Measurements from ENCODE around the gene CTNNBIP1. TPM values are rescaled to one million over a fixed set of nuclear protein-coding genes. Genes with fewer than 3 reads are reported as not detected.

The CTNNBIP1 gene
- polyA plus RNA-seq, 1 donor (not counting 4 experiments of a cell fraction or from before 2014, with no cell fraction given): 92.3 TPM

DNA sequence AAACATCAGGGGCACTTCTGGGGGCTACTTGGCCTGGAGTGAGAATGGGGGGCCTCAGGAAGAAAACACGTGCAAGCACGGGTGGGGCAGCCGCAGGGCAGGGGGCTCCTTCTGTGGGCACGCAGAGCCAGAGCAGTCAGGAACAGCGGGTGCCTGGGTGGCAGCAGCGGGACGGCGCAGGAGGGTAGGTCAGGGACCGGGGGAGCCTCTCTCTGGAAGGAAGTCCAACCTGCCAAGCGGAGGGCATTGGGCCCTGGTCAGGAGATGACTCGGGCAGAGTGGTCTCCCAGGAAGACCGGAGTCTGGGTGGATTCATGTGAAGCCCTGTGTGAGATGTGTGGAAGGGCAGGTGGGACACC is 27.1 kb downstream of the CTNNBIP1 start:
- FAIRE-seq (no peak), DNase-seq (ENCODE audit: low read depth, low spot score) (no peak)
- Histone ChIP-seq H3K27ac (ENCODE audit: control insufficient read depth, insufficient read depth, low read length) (peak overlapping the region; percentile 46), H3K36me3 (ENCODE audit: control insufficient read depth in 2 of 2, extremely low read depth in 1 of 2, insufficient read depth in 2 of 2, low read length in 2 of 2) (peaks cover 19 to 36% of the 10 kb centered on the region in 2 experiments), H3K4me1 (ENCODE audit: control insufficient read depth, extremely low read depth, insufficient read depth, low read length) (peaks cover 48% of the 10 kb centered on the region), H4K20me1 (ENCODE audit: control insufficient read depth, extremely low read depth, insufficient read depth, low read length) (no peaks in the 10 kb centered on the region), H3K4me3 (ENCODE audit: control insufficient read depth in 2 of 3, extremely low read depth in 1 of 3, insufficient read depth in 2 of 3, low read depth in 1 of 3, low read length in 3 of 3) (no peak overlapping the region), H3K4me2 (ENCODE audit: control insufficient read depth, extremely low read depth, insufficient read depth, low read depth, low read length) (peak overlapping the region; percentile 63), H3K27me3 (ENCODE audit: control insufficient read depth, extremely low read depth, insufficient read depth, low read length) (no peaks in the 10 kb centered on the region), H3K79me2 (ENCODE audit: control insufficient read depth, insufficient read depth, low read length) (peaks cover 35% of the 10 kb centered on the region), H2AFZ (ENCODE audit: control insufficient read depth, low read length) (no peak overlapping the region), H3K9me3 (ENCODE audit: control insufficient read depth, low read depth, low read length) (no peaks in the 10 kb centered on the region), H3K9me1 (ENCODE audit: control insufficient read depth, extremely low read depth, insufficient read depth, low read length) (peaks cover 3% of the 10 kb centered on the region), H3K9ac (ENCODE audit: control insufficient read depth, extremely low read depth, insufficient read depth, low read length) (no peak overlapping the region)
- dilution Hi-C loops (cut with MboI; ENCODE audit: extremely low pct_ligation_motif_present, low sequenced_read_pairs): loop anchor here (25.0 kb wide), 1 partner anchor 96 kb away; no protein-coding TSS in a partner anchor
- TF ChIP-seq, protein P1, sequence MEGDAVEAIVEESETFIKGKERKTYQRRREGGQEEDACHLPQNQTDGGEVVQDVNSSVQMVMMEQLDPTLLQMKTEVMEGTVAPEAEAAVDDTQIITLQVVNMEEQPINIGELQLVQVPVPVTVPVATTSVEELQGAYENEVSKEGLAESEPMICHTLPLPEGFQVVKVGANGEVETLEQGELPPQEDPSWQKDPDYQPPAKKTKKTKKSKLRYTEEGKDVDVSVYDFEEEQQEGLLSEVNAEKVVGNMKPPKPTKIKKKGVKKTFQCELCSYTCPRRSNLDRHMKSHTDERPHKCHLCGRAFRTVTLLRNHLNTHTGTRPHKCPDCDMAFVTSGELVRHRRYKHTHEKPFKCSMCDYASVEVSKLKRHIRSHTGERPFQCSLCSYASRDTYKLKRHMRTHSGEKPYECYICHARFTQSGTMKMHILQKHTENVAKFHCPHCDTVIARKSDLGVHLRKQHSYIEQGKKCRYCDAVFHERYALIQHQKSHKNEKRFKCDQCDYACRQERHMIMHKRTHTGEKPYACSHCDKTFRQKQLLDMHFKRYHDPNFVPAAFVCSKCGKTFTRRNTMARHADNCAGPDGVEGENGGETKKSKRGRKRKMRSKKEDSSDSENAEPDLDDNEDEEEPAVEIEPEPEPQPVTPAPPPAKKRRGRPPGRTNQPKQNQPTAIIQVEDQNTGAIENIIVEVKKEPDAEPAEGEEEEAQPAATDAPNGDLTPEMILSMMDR (optimal IDR thresholded peaks at IDR 0.05 in 1 of 3, IDR thresholded peaks at IDR 0.05 in 1 of 3, conservative IDR thresholded peaks at IDR 0.05 in 1 of 3; ENCODE audit: extremely low read depth in 1 of 3, insufficient read depth in 2 of 3, low read length in 3 of 3): no peak
- no peak for TF ChIP-seq EZH2 (IDR thresholded peaks at IDR 0.05; ENCODE audit: low read length)

DNA sequence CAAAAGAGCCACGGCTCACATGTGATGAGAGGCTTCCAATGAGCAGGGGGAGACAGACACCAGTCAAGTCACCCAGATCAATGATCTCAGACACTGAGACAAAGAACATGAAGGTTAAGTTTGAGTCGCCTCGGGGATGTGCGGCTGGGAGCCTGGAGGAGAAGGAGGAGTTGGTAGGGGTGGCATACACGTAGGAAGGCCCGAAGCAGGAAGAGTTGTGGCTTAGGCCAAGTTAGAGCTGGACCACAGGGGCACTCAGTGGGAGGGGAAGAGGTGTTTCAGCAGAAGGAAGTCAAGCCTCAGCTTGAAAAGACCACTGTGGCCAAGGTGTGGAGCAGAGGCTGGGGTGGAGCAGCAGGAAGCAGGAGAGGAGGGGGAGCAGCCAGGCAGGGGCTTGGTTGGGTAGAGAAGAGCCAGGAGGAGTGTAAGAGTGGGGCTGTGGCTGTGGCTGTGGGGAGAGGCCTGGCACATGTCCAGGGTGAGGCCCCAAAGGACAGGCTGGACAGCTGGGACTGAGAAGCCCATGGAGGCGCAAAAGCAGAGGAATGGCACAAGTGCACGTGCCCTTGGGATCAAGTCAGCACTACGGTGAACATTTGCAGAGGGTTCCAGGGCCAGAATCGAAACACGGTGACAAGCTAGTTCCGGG is 27.6 kb downstream of the CTNNBIP1 start:
- no peaks in the 10 kb centered on the region for H4K20me1 ChIP-seq (ENCODE audit: control insufficient read depth, extremely low read depth, insufficient read depth, low read length)
- H3K4me2 ChIP-seq (ENCODE audit: control insufficient read depth, extremely low read depth, insufficient read depth, low read depth, low read length): peak overlapping the region; percentile 63
- no peaks in the 10 kb centered on the region for H3K9me3 ChIP-seq (ENCODE audit: control insufficient read depth, low read depth, low read length)
- peaks cover 35% of the 10 kb centered on the region for H3K79me2 ChIP-seq (ENCODE audit: control insufficient read depth, insufficient read depth, low read length)
- DNase-seq (ENCODE audit: low read depth, low spot score) (no peak), FAIRE-seq (no peak)
- peak overlapping the region; percentile 46 for H3K27ac ChIP-seq (ENCODE audit: control insufficient read depth, insufficient read depth, low read length)
- H3K9ac ChIP-seq (ENCODE audit: control insufficient read depth, extremely low read depth, insufficient read depth, low read length): peak overlapping the region; percentile 18
- H3K36me3 ChIP-seq (ENCODE audit: control insufficient read depth in 2 of 2, extremely low read depth in 1 of 2, insufficient read depth in 2 of 2, low read length in 2 of 2): peaks cover 19 to 36% of the 10 kb centered on the region in 2 experiments
- H3K9me1 ChIP-seq (ENCODE audit: control insufficient read depth, extremely low read depth, insufficient read depth, low read length): peaks cover 3% of the 10 kb centered on the region
- H3K4me1 ChIP-seq (ENCODE audit: control insufficient read depth, extremely low read depth, insufficient read depth, low read length): peaks cover 53% of the 10 kb centered on the region
- no peaks in the 10 kb centered on the region for H3K27me3 ChIP-seq (ENCODE audit: control insufficient read depth, extremely low read depth, insufficient read depth, low read length)
- dilution Hi-C loops (cut with MboI; ENCODE audit: extremely low pct_ligation_motif_present, low sequenced_read_pairs): loop anchor here (25.0 kb wide), 1 partner anchor 95 kb away; no protein-coding TSS in a partner anchor
- TF ChIP-seq, protein P1 (optimal IDR thresholded peaks at IDR 0.05 in 1 of 3, IDR thresholded peaks at IDR 0.05 in 1 of 3, conservative IDR thresholded peaks at IDR 0.05 in 1 of 3; ENCODE audit: extremely low read depth in 1 of 3, insufficient read depth in 2 of 3, low read length in 3 of 3): no peak
- TF ChIP-seq EZH2 (IDR thresholded peaks at IDR 0.05; ENCODE audit: low read length): no peak
- no peak overlapping the region for H2AFZ ChIP-seq (ENCODE audit: control insufficient read depth, low read length)
- H3K4me3 ChIP-seq (ENCODE audit: control insufficient read depth in 2 of 3, extremely low read depth in 1 of 3, insufficient read depth in 2 of 3, low read depth in 1 of 3, low read length in 3 of 3): peak overlapping the region in 1 of 3 experiments; percentile 14

Measured in keratinocyte (primary cell).